HCT116 (cell line): Measurements from ENCODE around the gene AMT. TPM values are rescaled to one million over a fixed set of nuclear protein-coding genes. Genes with fewer than 3 reads are reported as not detected.

ENCODE experiments used
- ATAC-seq: fragments of 200-7000 bp; cut with Tn5 transposase; 2 replicates; pipeline ENCODE4 v1.9.1; 2020; ENCODE audit warnings: mild to moderate bottlenecking, moderate library complexity
- BruUV-seq: library from RNA; stranded (reverse); fragments of 400-500 nt; replicated peaks from 2 replicates; lab custom pipeline; 2021; lab: Mats Ljungman, UMichigan
- CTCF ChIA-PET: fragments of 300-600 bp; sonication (Branson Sonifier 250); formaldehyde crosslinking; loops from one replicate; lab custom pipeline; 2021; ENCODE audit warnings: antibody characterized with exemption; lab: Charles Lee
- POLR2A ChIA-PET: fragments of 300-600, 350-600 bp; sonication (Branson Sonifier 250); formaldehyde crosslinking; loops from one replicate; lab custom pipeline; 2021; ENCODE audit warnings: antibody characterized with exemption; lab: Charles Lee
- RAD21 ChIA-PET, 2 experiments: fragments of 300-600 bp; sonication (Branson Sonifier 250); formaldehyde crosslinking; loops; one replicate each; lab custom pipeline; 2023; ENCODE audit warnings: low total read pairs in 2 of 2; ENCODE audit not compliant: uncharacterized antibody in 2 of 2, unreplicated experiment in 2 of 2, low non-redundant PET in 1 of 2; lab: Charles Lee
- DNase-seq: peaks from one replicate; pipeline ENCODE4 v3.0.0-alpha.2; 2010; ENCODE audit warnings: low read depth, low spot score
- H2AFZ ChIP-seq: fragments of 200-600 bp; shearing (Covaris generic), sonication (generic); 2 replicates; pipeline ENCODE4 v1.6.1; 2017; ENCODE audit warnings: low read depth, mixed run types, mixed read lengths, antibody characterized with exemption, low read length; ENCODE audit not compliant: poor library complexity, severe bottlenecking
- H3K27ac ChIP-seq: 2 replicates; pipeline ENCODE4 v1.5.1; 2012; ENCODE audit warnings: low read depth, low read length
- H3K27me3 ChIP-seq: fragments of 200-600 bp; sonication (generic); 2 replicates; pipeline ENCODE4 v1.6.1; 2016; ENCODE audit warnings: mixed run types, low read length, mixed read lengths; ENCODE audit not compliant: insufficient read depth
- H3K36me3 ChIP-seq, 2 experiments: fragments of 200-500 bp in 1 of 2; fragments of 200-600 bp in 1 of 2; sonication (Bioruptor generic) in 1 of 2; sonication (generic) in 1 of 2; 2 replicates each; pipeline versions ENCODE4 v1.5.1 to v1.6.1; 2014 to 2016; ENCODE audit warnings: low read length in 2 of 2, inconsistent platforms in 1 of 2, mixed read lengths in 1 of 2, mixed run types in 1 of 2; ENCODE audit not compliant: insufficient read depth in 2 of 2, control insufficient read depth in 1 of 2
- H3K4me1 ChIP-seq, 2 experiments: fragments of 200-600 bp in 1 of 2; sonication (generic) in 1 of 2; 2 replicates each; pipeline versions ENCODE4 v1.5.1 to v1.6.1; 2012 to 2017; ENCODE audit warnings: low read length in 2 of 2, inconsistent platforms in 1 of 2, mild to moderate bottlenecking in 1 of 2, mixed read lengths in 1 of 2, mixed run types in 1 of 2, moderate library complexity in 1 of 2; ENCODE audit not compliant: insufficient read depth in 2 of 2, control insufficient read depth in 1 of 2
- H3K4me2 ChIP-seq: fragments of 200-600 bp; sonication (generic); 2 replicates; pipeline ENCODE4 v1.6.1; 2017; ENCODE audit warnings: mixed run types, low read length, mixed read lengths
- H3K4me3 ChIP-seq, 2 experiments: fragments of 200-600 bp in 1 of 2; sonication (generic) in 1 of 2; replicated peaks in 1 of 2; 2 replicates each; pipeline ENCODE4 v1.5.1; 2011 to 2016; ENCODE audit warnings: low read length in 2 of 2, control low read depth in 1 of 2, low read depth in 1 of 2, mild to moderate bottlenecking in 1 of 2, mixed read lengths in 1 of 2, mixed run types in 1 of 2
- H3K79me2 ChIP-seq: fragments of 200-600 bp; sonication (generic); 2 replicates; pipeline ENCODE4 v1.6.1; 2017; ENCODE audit warnings: mild to moderate bottlenecking, mixed run types, low read length, moderate library complexity, mixed read lengths; ENCODE audit not compliant: insufficient read depth
- H3K9ac ChIP-seq: fragments of 200-600 bp; sonication (generic); 2 replicates; pipeline ENCODE4 v1.6.1; 2016; ENCODE audit warnings: low read length, mixed read lengths
- H3K9me2 ChIP-seq: fragments of 200-600 bp; sonication (generic), shearing (Covaris generic); 2 replicates; pipeline ENCODE4 v1.6.1; 2017; ENCODE audit warnings: mixed run types, mild to moderate bottlenecking, moderate library complexity; ENCODE audit not compliant: insufficient read depth
- H3K9me3 ChIP-seq, 2 experiments: fragments of 200-500 bp in 1 of 2; fragments of 200-600 bp in 1 of 2; sonication (Bioruptor generic) in 1 of 2; sonication (generic) in 1 of 2; 2 replicates each; pipeline ENCODE4 v1.6.1; 2014 to 2017; ENCODE audit warnings: low read length in 2 of 2, mixed read lengths in 2 of 2, inconsistent platforms in 1 of 2, low read depth in 1 of 2, mild to moderate bottlenecking in 1 of 2, mixed run types in 1 of 2, moderate library complexity in 1 of 2; ENCODE audit not compliant: control insufficient read depth in 1 of 2, insufficient read depth in 1 of 2
- H4K20me1 ChIP-seq: fragments of 200-600 bp; sonication (generic), shearing (Covaris generic); 2 replicates; pipeline ENCODE4 v1.6.1; 2017; ENCODE audit warnings: mixed run types, mild to moderate bottlenecking, moderate library complexity; ENCODE audit not compliant: insufficient read depth
- CEBPB ChIP-seq: IDR thresholded peaks from 2 replicates; pipeline ENCODE4 v1.6.1; 2012; ENCODE audit warnings: low read depth
- EGR1 ChIP-seq: IDR thresholded peaks from 2 replicates; pipeline ENCODE4 v1.6.1; 2012; ENCODE audit warnings: low read depth
- EZH2phosphoT487 ChIP-seq: fragments of 200-600 bp; IDR thresholded peaks from 2 replicates; pipeline ENCODE4 v1.6.1; 2018; ENCODE audit warnings: antibody characterized with exemption, borderline replicate concordance
- JUND ChIP-seq: IDR thresholded peaks from 2 replicates; pipeline ENCODE4 v1.6.1; 2012
- POLR2A ChIP-seq: IDR thresholded peaks from 2 replicates; pipeline ENCODE4 v1.7.0; 2011; ENCODE audit warnings: borderline replicate concordance; ENCODE audit not compliant: insufficient read depth, insufficient read length; ENCODE audit errors: extremely low read depth
- POLR2AphosphoS5 ChIP-seq: IDR thresholded peaks from 2 replicates; pipeline ENCODE4 v1.6.1; 2011; ENCODE audit warnings: mild to moderate bottlenecking, low read depth, low read length, moderate library complexity
- RAD21 ChIP-seq: IDR thresholded peaks from 2 replicates; pipeline ENCODE4 v1.6.1; 2012; ENCODE audit warnings: low read depth, mild to moderate bottlenecking
- REST ChIP-seq: IDR thresholded peaks from 2 replicates; pipeline ENCODE4 v1.6.1; 2012; ENCODE audit warnings: low read depth
- SIN3A ChIP-seq: IDR thresholded peaks from 2 replicates; pipeline ENCODE4 v1.6.1; 2012; ENCODE audit warnings: low read depth
- YY1 ChIP-seq: IDR thresholded peaks from 2 replicates; pipeline ENCODE4 v1.6.1; 2011; ENCODE audit warnings: low read length, low read depth, moderate library complexity, mild to moderate bottlenecking; ENCODE audit not compliant: insufficient replicate concordance; ENCODE audit errors: extremely low read depth
- ZFX ChIP-seq: fragments of 450-650 bp; IDR thresholded peaks from 2 replicates; pipeline ENCODE4 v1.6.1; 2017
- ZNF274 ChIP-seq: fragments of 200-500 bp; sonication (Bioruptor generic); IDR thresholded peaks from 2 replicates; pipeline ENCODE4 v1.6.1; 2014; ENCODE audit warnings: mild to moderate bottlenecking, low read depth, low read length, inconsistent platforms
- intact Hi-C: fragments of 100-400 bp; cut with micrococcal nuclease; formaldehyde crosslinking; loops from 2 replicates; pipeline ENCODE4 v1.10.0; 2022
- total RNA-seq: library from RNA; stranded (reverse); gene quantifications from one replicate; pipeline ENCODE4 v1.2.1, GENCODE V29; 2021; ENCODE audit not compliant: unreplicated experiment
- TF ChIP-seq, protein P1 (sequence below), 3 experiments: fragments of 200-600 bp in 1 of 3; sonication (generic) in 1 of 3; IDR thresholded peaks in 2 of 3; conservative IDR thresholded peaks in 1 of 3; 2 replicates each; pipeline ENCODE4 v1.5.1; 2012 to 2017; ENCODE audit warnings: low read depth in 2 of 3, low read length in 2 of 3, antibody characterized with exemption in 1 of 3, borderline replicate concordance in 1 of 3, control low read depth in 1 of 3, mild to moderate bottlenecking in 1 of 3, mixed read lengths in 1 of 3, mixed run types in 1 of 3, moderate library complexity in 1 of 3; ENCODE audit not compliant: insufficient read depth in 1 of 3
- TF ChIP-seq, protein P2 (sequence below): IDR thresholded peaks from 2 replicates; pipeline ENCODE4 v1.6.1; 2012

AMT gene
- total RNA-seq, 1 experiment from 2014 or later = 4.8 TPM

DNA sequence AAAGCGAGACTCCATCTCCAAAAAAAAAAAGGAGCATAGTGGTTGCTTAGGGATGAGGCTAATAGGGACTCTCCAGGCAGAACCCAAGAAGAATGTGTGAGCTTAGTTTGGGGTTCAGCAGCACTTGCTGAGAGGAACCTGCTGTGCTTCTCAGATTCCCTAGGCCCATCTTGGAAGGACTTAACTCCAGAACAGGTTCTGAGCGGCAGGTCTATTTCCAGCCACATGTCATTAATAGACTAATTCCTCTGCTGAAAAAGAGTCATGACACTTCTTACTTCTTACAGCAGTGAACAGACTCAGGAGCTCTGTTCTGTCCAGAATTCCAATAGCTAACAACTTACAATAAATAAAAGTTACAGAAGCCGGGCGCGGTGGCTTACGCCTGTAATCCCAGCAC lies 33.0 kb downstream of the AMT start:
- no peak overlapping the region for H2AFZ ChIP-seq
- H3K4me3 ChIP-seq = no peak overlapping the region
- H3K36me3 ChIP-seq = no peaks in the 10 kb centered on the region; a peak in 1 of 4 replicates
- CTCF ChIA-PET = interaction anchor here (0.9 kb wide), 1 partner anchor 60 kb away, joined by 3 read pairs; no protein-coding TSS in a partner anchor
- H3K4me1 ChIP-seq = peaks cover 0 to 6% of the 10 kb centered on the region in 2 experiments; a peak in 1 of 4 replicates
- intact Hi-C loops = no loop called here
- BruUV-seq = no TSS peak
- peaks cover 33% of the 10 kb centered on the region; the same call in 1 of the 2 replicates for H4K20me1 ChIP-seq
- RAD21 ChIA-PET = no interaction called here
- H3K4me2 ChIP-seq = no peak overlapping the region
- no peak overlapping the region for H3K27ac ChIP-seq
- H3K9me3 ChIP-seq = no peaks in the 10 kb centered on the region
- TF ChIP-seq ZFX (no peak), EZH2phosphoT487 (no peak), REST (no peak), YY1 (no peak), CEBPB (no peak), POLR2AphosphoS5 (no peak), SIN3A (no peak), RAD21 (no peak), ZNF274 (no peak), JUND (no peak), EGR1 (no peak), POLR2A (no peak)
- TF ChIP-seq, protein P1, sequence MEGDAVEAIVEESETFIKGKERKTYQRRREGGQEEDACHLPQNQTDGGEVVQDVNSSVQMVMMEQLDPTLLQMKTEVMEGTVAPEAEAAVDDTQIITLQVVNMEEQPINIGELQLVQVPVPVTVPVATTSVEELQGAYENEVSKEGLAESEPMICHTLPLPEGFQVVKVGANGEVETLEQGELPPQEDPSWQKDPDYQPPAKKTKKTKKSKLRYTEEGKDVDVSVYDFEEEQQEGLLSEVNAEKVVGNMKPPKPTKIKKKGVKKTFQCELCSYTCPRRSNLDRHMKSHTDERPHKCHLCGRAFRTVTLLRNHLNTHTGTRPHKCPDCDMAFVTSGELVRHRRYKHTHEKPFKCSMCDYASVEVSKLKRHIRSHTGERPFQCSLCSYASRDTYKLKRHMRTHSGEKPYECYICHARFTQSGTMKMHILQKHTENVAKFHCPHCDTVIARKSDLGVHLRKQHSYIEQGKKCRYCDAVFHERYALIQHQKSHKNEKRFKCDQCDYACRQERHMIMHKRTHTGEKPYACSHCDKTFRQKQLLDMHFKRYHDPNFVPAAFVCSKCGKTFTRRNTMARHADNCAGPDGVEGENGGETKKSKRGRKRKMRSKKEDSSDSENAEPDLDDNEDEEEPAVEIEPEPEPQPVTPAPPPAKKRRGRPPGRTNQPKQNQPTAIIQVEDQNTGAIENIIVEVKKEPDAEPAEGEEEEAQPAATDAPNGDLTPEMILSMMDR (IDR thresholded peaks at IDR 0.05 in 2 of 3, conservative IDR thresholded peaks at IDR 0.05 in 1 of 3; ENCODE audit: borderline replicate concordance in 1 of 3, insufficient read depth in 1 of 3, low read depth in 2 of 3, low read length in 2 of 3) = no peak
- TF ChIP-seq, protein P2, sequence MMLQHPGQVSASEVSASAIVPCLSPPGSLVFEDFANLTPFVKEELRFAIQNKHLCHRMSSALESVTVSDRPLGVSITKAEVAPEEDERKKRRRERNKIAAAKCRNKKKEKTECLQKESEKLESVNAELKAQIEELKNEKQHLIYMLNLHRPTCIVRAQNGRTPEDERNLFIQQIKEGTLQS = no peak
- DNase-seq (no peak), ATAC-seq (no peak)
- no peak overlapping the region for H3K9ac ChIP-seq
- no peaks in the 10 kb centered on the region for H3K9me2 ChIP-seq
- H3K27me3 ChIP-seq = no peaks in the 10 kb centered on the region
- peaks cover 99% of the 10 kb centered on the region for H3K79me2 ChIP-seq
- POLR2A ChIA-PET = no interaction called here
